HT1080 (cell line): Measurements from ENCODE around the gene DACH2. TPM values are rescaled to one million over a fixed set of nuclear protein-coding genes. Genes with fewer than 3 reads are reported as not detected.

Experiments used
- DNase-seq: peaks from one replicate; pipeline ENCODE4 v3.0.0-alpha.2; 2015; ENCODE audit warnings: low read depth
- small RNA-seq: library from RNA; depleted of rRNA; stranded (forward); fragments of <200 nt; gene quantifications from one replicate; pipeline ENCODE3, GENCODE V24; 2014
- total RNA-seq: library from RNA; depleted of rRNA; stranded (reverse); fragments of >200 nt; shearing (Covaris generic); gene quantifications from 2 replicates; pipeline ENCODE4 v1.2.3, GENCODE V29; 2014; rRNA removed

DACH2 gene
- total RNA-seq, 1 experiment from 2014 or later, result not detected

DNA sequence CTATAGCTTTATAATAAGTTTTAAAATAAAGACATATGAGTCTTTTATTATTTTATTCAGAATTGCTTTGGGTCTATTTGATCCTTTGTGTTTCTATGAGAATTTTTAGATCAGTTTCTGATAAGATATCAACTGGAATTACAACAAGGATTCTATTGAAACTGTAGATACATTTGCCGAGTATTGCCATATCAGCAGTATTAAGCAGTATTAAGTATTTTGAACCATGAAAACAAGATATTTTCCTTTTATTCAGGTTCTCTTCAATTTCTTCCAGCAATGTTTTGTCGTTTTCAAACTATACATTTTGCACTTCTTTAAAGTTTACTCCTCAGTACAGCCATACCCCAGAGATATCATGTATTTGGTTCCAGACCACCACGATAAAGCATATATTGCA is 598.8 kb downstream of the DACH2 start:
- DNase-seq, result no peak

GRCh38 chrX:86805241-86805640 is 657.0 kb downstream of the DACH2 start:
- no peak for DNase-seq

DNA sequence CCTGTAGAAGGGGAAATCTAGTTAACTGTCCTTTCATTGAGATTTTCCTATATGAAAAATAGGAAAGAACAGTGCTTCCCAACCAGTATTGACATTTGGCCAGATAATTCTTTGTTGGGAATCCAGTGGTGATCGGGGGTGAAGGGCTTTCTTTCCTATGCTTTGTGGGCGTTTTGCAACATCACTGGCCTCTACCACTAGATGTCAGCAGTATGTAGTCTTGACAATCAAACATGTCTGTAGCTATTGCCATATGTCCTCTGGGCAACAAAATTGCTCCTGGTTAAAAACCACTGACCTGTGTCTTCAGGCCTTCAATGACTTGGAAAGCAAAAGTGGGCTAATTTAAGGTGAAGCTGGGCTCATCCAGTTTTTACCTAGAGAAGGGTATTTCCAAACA is 658.5 kb downstream of the DACH2 start:
- DNase-seq, result peak; percentile 0

GRCh38 chrX:86809651-86810050 is 661.4 kb downstream of the DACH2 start:
- no peak for DNase-seq

DNA sequence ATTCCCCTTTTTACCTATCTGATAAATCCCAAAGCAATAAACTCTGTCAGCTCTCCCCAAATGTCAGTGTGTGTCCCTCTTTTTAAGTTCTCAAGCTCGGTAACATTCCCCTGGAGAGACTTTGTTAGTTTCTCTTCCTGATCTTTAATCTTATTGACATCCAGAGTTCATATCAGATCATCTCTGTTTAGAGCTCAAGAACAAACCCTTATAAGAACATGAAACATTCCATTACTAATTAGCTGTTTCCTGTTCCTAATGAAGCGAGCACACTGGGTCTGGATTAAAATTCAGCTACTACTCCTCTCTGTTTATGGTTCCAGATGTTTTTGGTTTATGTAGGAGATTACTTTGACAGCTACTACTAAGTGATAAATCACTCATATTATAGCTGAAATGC is 681.5 kb downstream of the DACH2 start:
- DNase-seq, result no peak

DNA sequence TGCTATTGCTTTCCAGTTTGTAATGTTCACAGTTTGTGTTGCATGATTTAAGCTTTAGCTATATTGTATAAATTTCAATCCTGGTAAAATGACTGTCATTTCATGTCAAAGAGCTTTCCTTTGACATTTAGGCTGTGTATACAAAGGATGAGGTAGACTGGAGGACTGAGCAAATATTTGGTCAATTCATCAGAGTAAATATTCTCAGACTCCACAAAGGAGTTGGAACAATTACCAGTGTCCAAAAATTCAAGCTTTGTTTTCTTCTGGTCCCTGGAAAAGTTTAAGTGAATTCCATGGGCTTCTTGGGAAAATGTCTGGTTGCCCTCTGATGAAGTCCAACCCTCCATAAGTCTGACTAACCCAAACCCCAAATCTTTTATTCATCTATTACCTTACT is 682.4 kb downstream of the DACH2 start:
- DNase-seq, result no peak

GRCh38 chrX:86845101-86845500 is 696.9 kb downstream of the DACH2 start:
- DNase-seq, result no peak

Small RNAs within 50 kb of the gene (small RNA-seq; reads per million reads assigned to genes)
- not detected for gene FCF1P9
- gene RF00026, result not detected

Other genes starting within 250 kb of the DACH2 start
- 10.9 and 13.5 TPM in 2 replicates for gene CHM, start 100.9 kb upstream of the DACH2 start, total RNA-seq